GM18867 (cell line): ENCODE measurements around the gene SPEN.
"Not testable (repeated sequence)": the region's sequence is repeated elsewhere in the genome, so short reads cannot be mapped to it uniquely, and the experiment has no call there.

Experiments used
- ATAC-seq: cut with Tn5 transposase; IDR thresholded peaks from one replicate; pipeline ENCODE4 v1.9.1; 2021; ENCODE audit warnings: mild to moderate bottlenecking, moderate library complexity; ENCODE audit not compliant: unreplicated experiment

SPEN gene

DNA sequence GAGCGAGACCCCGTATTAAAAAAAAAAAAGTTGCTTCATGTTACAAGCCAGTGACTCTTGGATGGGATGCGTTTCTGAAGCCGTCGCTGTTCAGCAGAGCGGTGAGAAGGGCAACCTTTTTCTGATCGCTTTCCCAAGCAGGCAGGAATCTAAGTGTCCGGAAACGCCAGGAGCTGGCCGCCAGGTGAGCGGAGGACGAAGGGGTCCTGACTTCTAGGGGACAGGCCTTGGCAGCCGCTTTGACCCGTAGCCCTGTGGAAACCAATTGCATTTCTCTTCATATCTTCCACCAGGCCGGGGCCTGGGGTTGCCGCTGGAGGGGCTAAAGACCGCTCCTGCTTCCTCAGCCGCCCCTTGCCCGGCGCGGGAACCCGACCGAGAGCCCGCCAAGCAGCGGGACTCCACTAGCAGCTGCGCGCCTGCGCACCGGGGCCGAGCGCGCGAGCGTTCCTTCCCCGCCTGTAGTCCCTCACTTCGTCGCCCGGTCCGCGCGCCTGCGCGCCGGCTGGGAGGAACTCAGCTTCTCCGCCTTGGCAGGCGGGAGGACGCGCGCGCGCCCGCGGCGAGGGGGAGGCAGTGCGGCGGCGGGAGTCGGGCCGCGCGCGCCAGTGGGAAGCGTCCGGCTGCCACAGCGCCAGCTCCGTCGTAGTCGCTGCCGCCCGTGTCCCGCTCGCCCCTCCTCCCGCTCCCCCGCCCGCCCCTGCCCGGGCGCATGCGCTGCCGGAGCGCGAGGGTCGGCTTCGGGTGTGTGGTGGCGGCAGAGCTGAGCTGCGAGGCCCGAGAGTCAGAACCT is at the start of gene SPEN:
Gene SPEN, plus strand, starts transcription at position 608 of the 793 bp plus-strand sequence. CDS start 361 bp downstream, outside the sequence.
- ATAC-seq, result peak; percentile 72

DNA sequence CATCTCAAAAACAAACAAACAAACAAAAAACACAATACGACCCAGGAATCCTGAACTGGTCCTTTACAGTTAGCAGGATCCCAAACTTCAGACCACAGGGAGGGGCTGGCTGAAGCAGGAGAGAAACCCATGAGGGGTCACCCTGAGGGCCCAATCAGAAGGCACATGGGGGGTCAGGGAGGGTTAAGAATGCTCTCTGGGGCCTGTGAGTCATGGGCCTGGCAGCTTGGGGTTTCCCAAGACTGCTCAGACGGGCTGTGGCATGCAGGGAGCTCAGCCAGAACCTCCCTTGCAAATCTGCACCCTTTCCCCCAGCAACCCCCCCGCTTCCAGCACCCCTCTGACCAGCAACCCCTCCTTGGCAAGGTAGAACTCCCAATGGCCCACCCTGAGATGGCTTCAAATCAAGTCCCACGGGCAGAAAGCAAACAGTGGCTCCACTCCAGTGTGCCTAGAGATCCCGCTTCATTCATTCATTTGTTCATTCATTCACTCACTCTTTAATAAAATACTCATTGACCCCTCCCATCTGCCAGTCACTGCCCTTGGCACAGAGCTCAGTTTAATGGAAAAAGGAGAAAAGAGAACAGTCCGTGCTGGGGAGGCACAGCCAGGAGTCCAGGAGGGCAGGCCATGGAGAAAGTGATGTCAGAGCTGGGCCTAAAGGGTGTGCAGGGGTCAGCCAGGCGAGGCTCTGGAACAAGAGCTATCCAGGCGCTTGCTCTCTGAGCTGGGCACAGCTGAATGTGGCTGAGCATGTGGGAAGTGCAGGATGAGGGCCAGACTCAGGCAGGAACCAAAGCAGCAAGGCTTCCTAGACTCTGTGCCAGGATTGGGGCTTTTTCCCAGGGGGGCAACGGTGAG is 48.3 kb upstream of the SPEN start:
- no peak for ATAC-seq

GRCh38 chr1:15799928-15800835 is 47.3 kb upstream of the SPEN start:
- no peak for ATAC-seq

DNA sequence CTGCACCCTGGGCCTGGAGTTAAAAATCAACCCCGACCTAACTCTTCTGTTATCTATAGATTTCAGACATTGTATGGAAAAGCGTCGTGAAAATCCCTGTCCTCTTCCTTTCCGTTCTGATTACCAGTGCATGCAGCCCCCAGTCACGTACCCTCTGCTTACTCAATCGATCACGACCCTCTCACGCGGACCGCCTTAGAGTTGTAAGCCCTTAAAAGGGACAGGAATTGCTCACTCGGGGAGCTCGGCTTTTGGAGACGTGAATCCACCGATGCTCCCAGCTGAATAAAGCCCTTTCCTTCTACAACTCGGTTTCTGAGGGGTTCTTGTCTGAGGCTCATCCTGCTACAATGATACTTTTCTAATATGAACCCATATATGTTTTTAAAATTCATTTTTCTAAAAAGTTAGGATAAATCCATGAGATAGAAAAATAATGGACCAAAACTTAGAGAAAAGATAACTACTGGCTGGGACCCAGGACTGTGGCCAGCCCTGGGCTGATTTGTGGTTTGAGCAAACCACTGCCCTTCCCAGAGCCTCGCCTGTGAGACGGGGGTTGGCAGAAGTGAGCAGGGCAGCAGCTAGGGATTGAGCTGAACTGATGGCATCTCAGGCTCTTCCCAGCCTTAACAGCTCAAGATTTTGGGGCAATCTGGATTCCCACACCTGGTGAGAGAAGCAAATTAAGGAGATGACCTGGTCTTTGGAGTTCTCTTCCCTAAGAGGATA is 45.1 kb upstream of the SPEN start:
- ATAC-seq, result no peak

DNA sequence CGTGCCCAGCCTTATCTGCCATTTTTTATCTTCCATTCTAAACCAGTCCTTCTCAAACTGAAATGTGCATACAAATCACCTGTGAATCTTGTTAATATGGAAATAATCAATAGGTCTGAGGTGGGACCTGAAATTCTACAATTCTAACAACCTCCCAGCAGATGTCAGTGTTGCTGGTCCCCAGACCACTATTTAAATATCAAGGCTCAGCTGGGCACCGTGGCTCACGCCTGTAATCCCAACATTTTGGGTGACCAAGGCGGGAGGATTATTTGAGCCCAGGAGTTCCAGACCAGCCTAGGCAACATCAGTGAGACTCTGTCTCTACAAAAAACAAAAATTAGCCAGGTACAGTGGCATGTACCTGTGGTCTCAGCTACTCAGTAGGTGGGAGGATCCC is 44.1 kb upstream of the SPEN start:
- no peak for ATAC-seq

DNA sequence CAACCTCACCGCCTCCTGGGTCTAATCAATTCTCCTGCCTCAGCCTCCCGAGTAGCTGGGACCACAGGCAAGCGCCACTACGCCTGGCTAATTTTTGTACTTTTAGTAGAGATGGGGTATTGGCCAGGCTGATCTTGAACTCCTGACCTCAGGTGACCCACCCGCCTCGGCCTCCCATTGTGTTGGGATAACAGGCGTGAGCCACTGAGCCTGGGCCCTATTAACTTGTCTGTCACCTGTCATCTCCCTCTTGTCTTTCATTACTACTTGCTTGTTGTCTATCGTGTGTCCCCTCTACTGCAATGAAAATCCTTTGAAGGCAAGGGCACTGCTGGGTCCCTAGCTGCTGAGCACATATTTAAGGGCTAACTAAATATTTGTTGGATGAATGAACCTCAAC is 43.4 kb upstream of the SPEN start:
- no peak for ATAC-seq

DNA sequence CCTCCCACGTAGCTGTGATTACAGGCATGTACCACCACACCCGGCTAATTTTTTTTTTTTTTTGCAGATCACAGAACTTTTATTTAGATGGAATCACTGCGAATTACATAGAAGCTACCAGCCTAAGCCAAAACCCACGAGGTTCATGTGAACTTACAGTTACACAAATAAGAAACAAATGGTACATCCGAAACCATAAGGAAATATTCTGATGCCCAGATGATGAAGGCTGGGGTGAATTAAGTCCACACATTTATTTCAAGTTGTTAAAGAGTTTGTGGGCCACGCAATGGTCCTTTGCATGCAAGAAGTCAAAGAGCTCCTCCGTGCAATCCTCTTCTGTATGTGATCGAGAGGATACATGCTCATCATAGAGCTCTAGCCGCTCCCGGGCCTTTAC is 40.4 kb upstream of the SPEN start:
- no peak for ATAC-seq

DNA sequence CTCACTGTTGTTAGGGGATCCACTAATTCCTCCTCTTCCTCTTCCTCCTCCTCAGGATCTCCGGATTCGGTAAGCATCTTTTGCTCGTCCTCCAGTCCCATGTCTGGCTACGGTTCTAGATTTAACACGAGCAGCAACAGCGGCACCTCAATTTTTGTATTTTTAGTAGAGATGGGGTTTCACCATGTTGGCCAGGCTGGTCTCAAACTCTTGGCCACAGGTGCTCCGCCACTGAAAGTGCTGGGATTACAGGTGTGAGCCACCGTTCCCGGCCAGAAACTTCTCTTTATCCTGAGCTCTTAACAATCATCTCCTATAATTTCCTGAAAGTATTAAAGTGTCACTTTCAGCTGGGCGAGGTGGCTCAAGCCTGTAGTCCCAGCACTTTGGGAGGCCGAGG is 40.0 kb upstream of the SPEN start, which contains the start of gene UQCRHL:
Gene UQCRHL, minus strand, starts transcription at position 101 of the 400 bp plus-strand sequence. Its CDS starts 0 bp downstream, at position 101.
- not testable (repeated sequence) for ATAC-seq

DNA sequence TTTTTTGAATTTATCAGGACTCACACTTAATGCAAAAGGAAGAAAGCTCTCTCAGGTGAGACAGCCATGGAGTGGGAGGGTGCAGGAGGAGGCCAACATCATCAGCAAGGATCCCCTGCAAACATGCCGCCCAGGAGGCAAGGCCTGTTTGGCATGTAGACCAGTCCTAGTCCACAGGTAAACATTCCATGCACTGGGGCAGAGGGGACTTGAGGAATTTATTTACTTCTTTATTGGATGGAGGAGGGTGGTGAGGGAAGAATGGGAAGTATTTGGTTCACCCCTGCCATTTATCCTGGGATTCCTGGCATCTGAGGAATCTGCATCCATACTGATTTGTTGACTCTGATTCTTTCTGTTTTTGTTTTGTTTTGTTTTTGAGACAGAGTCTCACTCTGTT is 38.6 kb upstream of the SPEN start:
- no peak for ATAC-seq

GRCh38 chr1:15810073-15810472 is 37.4 kb upstream of the SPEN start:
- ATAC-seq, result no peak

DNA sequence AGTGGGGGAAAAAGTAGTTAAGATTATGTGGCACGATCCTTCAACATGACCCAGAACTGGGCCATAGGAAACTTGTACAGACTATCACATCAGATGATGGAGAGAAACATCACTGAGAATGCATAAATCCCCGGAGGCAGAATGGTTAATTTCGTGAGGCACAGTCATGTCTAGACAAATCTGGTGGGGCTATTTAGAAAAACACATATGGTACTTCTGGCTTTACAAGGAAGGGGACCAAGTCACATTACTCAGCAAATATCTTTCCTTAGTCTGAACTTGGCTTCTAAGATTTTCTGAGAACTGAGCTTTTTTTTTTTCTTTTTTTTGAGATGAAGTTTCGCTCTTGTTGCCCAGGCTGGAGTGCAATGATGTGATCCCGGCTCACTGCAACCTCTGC is 30.8 kb upstream of the SPEN start:
- no peak for ATAC-seq

DNA sequence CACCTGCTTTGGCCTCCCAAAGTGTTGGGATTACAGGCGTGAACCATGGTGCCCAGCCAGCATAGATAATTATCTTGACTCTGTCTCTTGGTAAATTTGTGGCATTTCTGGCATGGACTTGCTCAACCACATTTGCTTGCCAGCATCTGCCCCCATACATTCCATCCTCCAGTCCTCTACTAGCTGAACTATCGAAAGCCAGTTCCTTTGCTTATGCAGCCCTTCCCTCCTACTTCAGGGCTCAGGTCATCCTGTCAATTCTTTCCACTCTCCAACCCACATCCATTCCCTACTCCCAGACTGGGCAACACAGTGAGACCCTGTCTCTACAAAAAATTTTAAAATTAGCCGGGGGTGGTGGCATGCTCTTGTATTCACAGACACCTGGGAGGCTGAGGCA is 27.0 kb upstream of the SPEN start:
- no peak for ATAC-seq

DNA sequence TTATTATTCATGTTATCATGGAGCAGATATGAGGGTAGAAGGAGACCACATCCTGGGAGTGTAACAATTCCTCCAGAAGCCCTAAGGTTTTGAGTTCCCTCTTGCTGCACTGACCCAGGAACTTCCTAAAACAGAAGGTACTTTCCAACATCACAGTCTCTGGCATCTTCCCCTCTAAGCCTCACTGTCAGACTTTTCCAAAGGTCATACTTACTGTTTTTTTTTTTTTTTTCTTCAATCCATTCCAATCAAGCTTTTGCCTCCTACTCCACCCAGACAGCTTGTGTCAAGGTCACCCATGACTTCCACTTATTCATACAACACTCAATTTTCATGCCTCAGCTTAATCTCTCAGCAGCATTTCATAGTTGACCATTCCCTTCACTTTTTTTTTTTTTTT is 21.7 kb upstream of the SPEN start:
- ATAC-seq, result no peak

- no peak for ATAC-seq
Observed at GRCh38 chr1:15826810-15827507, 20.5 kb upstream of the SPEN start.

DNA sequence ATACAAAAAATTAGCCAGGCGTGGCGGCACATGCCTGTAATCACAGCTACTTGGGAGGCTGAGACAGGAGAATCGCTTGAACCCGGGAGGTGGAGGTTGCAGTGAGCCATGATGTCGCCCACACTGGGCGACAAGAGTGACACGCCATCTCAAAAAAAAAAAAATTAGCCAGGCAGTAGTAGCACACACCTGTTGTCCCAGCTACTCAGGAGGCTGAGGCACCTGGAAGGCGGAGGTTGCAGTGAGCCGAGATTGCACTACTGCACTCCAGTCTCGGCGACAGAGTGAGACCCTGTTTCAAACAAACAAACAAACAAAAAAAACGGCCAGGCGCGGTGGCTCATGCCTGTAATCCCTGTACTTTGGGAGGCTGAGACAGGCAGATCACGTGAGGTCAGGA is 19.9 kb upstream of the SPEN start:
- not testable (repeated sequence) for ATAC-seq

DNA sequence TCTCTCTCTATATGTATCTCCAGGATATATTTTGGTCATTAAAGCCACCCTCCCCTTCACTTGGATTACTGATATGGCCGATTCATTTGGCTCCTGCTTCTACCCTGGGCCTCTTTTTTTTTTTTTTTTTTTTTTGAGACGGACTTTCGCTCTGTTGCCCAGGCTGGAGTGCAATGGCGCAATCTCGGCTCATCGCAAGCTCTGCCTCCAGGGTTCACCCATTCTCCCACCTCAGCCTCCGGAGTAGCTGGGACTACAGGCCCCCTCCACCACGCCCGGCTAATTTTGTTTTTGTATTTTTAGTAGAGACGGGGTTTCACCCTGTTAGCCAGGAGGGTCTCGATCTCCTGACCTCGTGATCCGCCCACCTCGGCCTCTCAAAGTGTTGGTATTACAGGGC is 18.6 kb upstream of the SPEN start:
- ATAC-seq, result not testable (repeated sequence)

GRCh38 chr1:15830258-15830657 is 17.2 kb upstream of the SPEN start:
- ATAC-seq, result no peak

GRCh38 chr1:15833069-15833679 is 14.3 kb upstream of the SPEN start:
- no peak for ATAC-seq

DNA sequence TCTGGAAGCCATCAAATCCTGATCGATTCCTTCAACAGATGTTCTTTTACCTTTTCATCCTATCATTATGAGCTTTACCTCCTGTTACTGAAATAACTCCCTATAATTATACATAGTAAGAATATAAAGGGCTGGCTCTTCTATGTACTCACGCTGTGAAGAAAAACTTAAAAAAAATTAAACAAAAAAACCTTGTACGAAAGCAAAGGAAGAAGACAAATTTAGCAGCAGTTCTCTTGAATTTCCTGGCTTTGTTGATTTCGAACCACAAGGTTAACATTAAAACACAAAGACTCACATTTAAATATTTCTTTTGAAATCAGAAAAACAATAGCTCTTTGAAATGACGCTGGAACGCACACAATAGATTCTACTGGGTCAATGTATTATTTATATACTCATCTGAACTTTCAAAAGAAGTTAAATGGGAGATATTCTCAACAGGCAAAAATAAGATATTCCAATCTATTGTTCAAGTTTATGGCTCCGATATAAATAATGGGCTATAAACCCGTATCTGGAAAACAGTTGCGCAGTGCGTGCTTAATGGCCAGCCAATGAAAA is 13.6 kb upstream of the SPEN start:
- no peak for ATAC-seq
